ENCODE measurements around the gene CFAP68.

The CFAP68 gene

GRCh38 chr11:111912535-111912934 lies 33.2 kb downstream of the CFAP68 start, which contains the start of gene HSPB2:
TSS of gene HSPB2 (plus strand) at chr11:111912734. CDS start at chr11:111912830, 96 bp downstream.
- Histone ChIP-seq H3K4me3 (ENCODE audit: low read depth, low read length) (no peak within 1 kb of the TSS), H3K4me1 (ENCODE audit: control insufficient read depth, insufficient read depth, low read length) (no peaks in the 10 kb centered on the region), H3K27ac (ENCODE audit: extremely low read depth, low read depth, low read length) (no peak within 1 kb of the TSS), H3K9me3 (ENCODE audit: control insufficient read depth, insufficient read depth, low read depth, low read length) (no peaks in the 10 kb centered on the region), H3K36me3 (ENCODE audit: control insufficient read depth in 2 of 2, insufficient read depth in 1 of 2, low read length in 2 of 2) (no peaks in the 10 kb centered on the region)
- POLR2A ChIA-PET: no interaction called here
- TF ChIP-seq SP2 (tag by site-specific recombination; IDR thresholded peaks at IDR 0.05): no peak
- CTCF ChIA-PET: no interaction called here

- Histone ChIP-seq H3K9me3 (ENCODE audit: control insufficient read depth, insufficient read depth, low read depth, low read length) (no peaks in the 10 kb centered on the region), H3K27ac (ENCODE audit: extremely low read depth, low read depth, low read length) (no peak overlapping the region), H3K4me3 (ENCODE audit: low read depth, low read length) (no peak overlapping the region), H3K36me3 (ENCODE audit: control insufficient read depth in 2 of 2, insufficient read depth in 1 of 2, low read length in 2 of 2) (no peaks in the 10 kb centered on the region), H3K4me1 (ENCODE audit: control insufficient read depth, insufficient read depth, low read length) (no peaks in the 10 kb centered on the region)
- TF ChIP-seq ZBTB7A (tag by site-specific recombination; IDR thresholded peaks at IDR 0.05; ENCODE audit: low read depth): no peak
- TF ChIP-seq ZNF341 (tag by site-specific recombination; IDR thresholded peaks at IDR 0.05; ENCODE audit: low read depth): no peak
- no peak for TF ChIP-seq ZNF112 (tag by site-specific recombination; IDR thresholded peaks at IDR 0.05)
- no peak for TF ChIP-seq ZNF580 (tag by site-specific recombination; IDR thresholded peaks at IDR 0.05)
- ChIA-PET CTCF (interaction anchor here (0.5 to 0.6 kb wide), 2 partner anchors 110 to 292 kb away, joined by 3 to 4 read pairs; no protein-coding TSS in a partner anchor), POLR2A (interaction anchor here (1.1 kb wide), 1 partner anchor 14 kb away, joined by 3 read pairs; no protein-coding TSS in a partner anchor)
Measured at GRCh38 chr11:111913031-111913861, 33.9 kb downstream of the CFAP68 start.

- ChIA-PET POLR2A (interaction anchor here (1.1 kb wide), 1 partner anchor 13 kb away, joined by 3 read pairs; no protein-coding TSS in a partner anchor), CTCF (interaction anchor here (0.5 to 1.2 kb wide), 2 partner anchors 18 to 110 kb away, joined by 4 to 5 read pairs; no protein-coding TSS in a partner anchor)
- Histone ChIP-seq H3K36me3 (ENCODE audit: control insufficient read depth in 2 of 2, insufficient read depth in 1 of 2, low read length in 2 of 2) (no peaks in the 10 kb centered on the region), H3K4me3 (ENCODE audit: low read depth, low read length) (no peak overlapping the region), H3K27ac (ENCODE audit: extremely low read depth, low read depth, low read length) (no peak overlapping the region), H3K4me1 (ENCODE audit: control insufficient read depth, insufficient read depth, low read length) (no peaks in the 10 kb centered on the region), H3K9me3 (ENCODE audit: control insufficient read depth, insufficient read depth, low read depth, low read length) (no peaks in the 10 kb centered on the region)
- TF ChIP-seq KLF16 (tag by site-specific recombination; IDR thresholded peaks at IDR 0.05) (no peak), ZBTB26 (tag by site-specific recombination; optimal IDR thresholded peaks at IDR 0.05) (no peak), ZNF645 (tag by site-specific recombination; IDR thresholded peaks at IDR 0.05) (no peak), ZNF391 (tag by site-specific recombination; IDR thresholded peaks at IDR 0.05; ENCODE audit: borderline replicate concordance, low read depth) (no peak), ZNF600 (tag by site-specific recombination; IDR thresholded peaks at IDR 0.05) (0 out of 2 replicates have a peak, but pooled peaks have one; percentile 21), ZNF416 (tag by site-specific recombination; IDR thresholded peaks at IDR 0.05) (no peak), KLF1 (tag by site-specific recombination; IDR thresholded peaks at IDR 0.05) (no peak), ZNF629 (tag by site-specific recombination; IDR thresholded peaks at IDR 0.05) (peak; percentile 47; the same call in 1 of the 2 replicates), ZNF555 (tag by site-specific recombination; conservative IDR thresholded peaks at IDR 0.05) (no peak)
Measured at GRCh38 chr11:111913997-111914396, 34.7 kb downstream of the CFAP68 start.

GRCh38 chr11:111916768-111917167 lies 37.4 kb downstream of the CFAP68 start:
- Histone ChIP-seq H3K27ac (ENCODE audit: extremely low read depth, low read depth, low read length) (no peak overlapping the region), H3K9me3 (ENCODE audit: control insufficient read depth, insufficient read depth, low read depth, low read length) (no peaks in the 10 kb centered on the region), H3K4me3 (ENCODE audit: low read depth, low read length) (no peak overlapping the region), H3K4me1 (ENCODE audit: control insufficient read depth, insufficient read depth, low read length) (no peaks in the 10 kb centered on the region), H3K36me3 (ENCODE audit: control insufficient read depth in 2 of 2, insufficient read depth in 1 of 2, low read length in 2 of 2) (no peaks in the 10 kb centered on the region)
- CTCF ChIA-PET: interaction anchor here (0.6 kb wide), 1 partner anchor 197 kb away, joined by 3 read pairs; no protein-coding TSS in a partner anchor
- POLR2A ChIA-PET: no interaction called here
- no peak for TF ChIP-seq SP2 (tag by site-specific recombination; IDR thresholded peaks at IDR 0.05)
- no peak for TF ChIP-seq PBX3 (CRISPR knock-in tag; IDR thresholded peaks at IDR 0.05)
- no peak for TF ChIP-seq KLF17 (tag by site-specific recombination; IDR thresholded peaks at IDR 0.05)
- TF ChIP-seq ZNF350 (tag by site-specific recombination; IDR thresholded peaks at IDR 0.05): no peak
- no peak for TF ChIP-seq MZF1 (tag by site-specific recombination; IDR thresholded peaks at IDR 0.05; ENCODE audit: borderline replicate concordance)
- TF ChIP-seq ZNF341 (tag by site-specific recombination; IDR thresholded peaks at IDR 0.05; ENCODE audit: low read depth): no peak
- TF ChIP-seq ZNF274 (IDR thresholded peaks at IDR 0.05; ENCODE audit: low read length): no peak
- TF ChIP-seq ZNF274 (tag by site-specific recombination; IDR thresholded peaks at IDR 0.05; ENCODE audit: borderline replicate concordance): no peak
